ENCODE measurements around the gene SFTPD. TPM values are rescaled to one million over a fixed set of nuclear protein-coding genes. Genes with fewer than 3 reads are reported as not detected.
"Not testable (repeated sequence)": the region's sequence is repeated elsewhere in the genome, so short reads cannot be mapped to it uniquely, and the experiment has no call there.

The SFTPD gene
- total and polyA plus RNA-seq, 4 donors: 0.17 to 0.60 (median 0.47) TPM; not detected in 1

GRCh38 chr10:79923145-79923544 lies 25.8 kb downstream of the SFTPD start:
- Histone ChIP-seq H3K9ac (ENCODE audit: low read depth in 1 of 2, low read length in 2 of 2) (no peak overlapping the region), H3K36me3 (ENCODE audit: control insufficient read depth in 4 of 4, insufficient read depth in 3 of 4, low read depth in 1 of 4, low read length in 3 of 4) (peaks cover 0 to 4% (median 0%) of the 10 kb centered on the region in 4 donors), H3K4me3 (ENCODE audit: low read depth in 1 of 3, low read length in 3 of 3) (no peak overlapping the region), H3K4me1 (ENCODE audit: control insufficient read depth in 4 of 4, insufficient read depth in 4 of 4, low read length in 3 of 4) (peaks cover 9 to 34% (median 29%) of the 10 kb centered on the region in 4 donors), H3K27ac (ENCODE audit: low read depth in 1 of 2, low read length in 2 of 2) (no peak overlapping the region), H3K27me3 (ENCODE audit: control insufficient read depth in 4 of 4, insufficient read depth in 4 of 4, low read length in 3 of 4) (no peaks in the 10 kb centered on the region), H3K9me3 (ENCODE audit: control insufficient read depth in 4 of 4, low read length in 3 of 4) (no peaks in the 10 kb centered on the region)
- DNase-seq (ENCODE audit: low spot score): no peak
- TF ChIP-seq, protein P1, sequence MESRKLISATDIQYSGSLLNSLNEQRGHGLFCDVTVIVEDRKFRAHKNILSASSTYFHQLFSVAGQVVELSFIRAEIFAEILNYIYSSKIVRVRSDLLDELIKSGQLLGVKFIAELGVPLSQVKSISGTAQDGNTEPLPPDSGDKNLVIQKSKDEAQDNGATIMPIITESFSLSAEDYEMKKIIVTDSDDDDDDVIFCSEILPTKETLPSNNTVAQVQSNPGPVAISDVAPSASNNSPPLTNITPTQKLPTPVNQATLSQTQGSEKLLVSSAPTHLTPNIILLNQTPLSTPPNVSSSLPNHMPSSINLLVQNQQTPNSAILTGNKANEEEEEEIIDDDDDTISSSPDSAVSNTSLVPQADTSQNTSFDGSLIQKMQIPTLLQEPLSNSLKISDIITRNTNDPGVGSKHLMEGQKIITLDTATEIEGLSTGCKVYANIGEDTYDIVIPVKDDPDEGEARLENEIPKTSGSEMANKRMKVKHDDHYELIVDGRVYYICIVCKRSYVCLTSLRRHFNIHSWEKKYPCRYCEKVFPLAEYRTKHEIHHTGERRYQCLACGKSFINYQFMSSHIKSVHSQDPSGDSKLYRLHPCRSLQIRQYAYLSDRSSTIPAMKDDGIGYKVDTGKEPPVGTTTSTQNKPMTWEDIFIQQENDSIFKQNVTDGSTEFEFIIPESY (IDR thresholded peaks at IDR 0.05): no peak
- TF ChIP-seq SP1 (IDR thresholded peaks at IDR 0.05) (no peak), HNF4G (IDR thresholded peaks at IDR 0.05) (no peak), TAF1 (conservative IDR thresholded peaks at IDR 0.05) (no peak), JUND (IDR thresholded peaks at IDR 0.05) (no peak), ATF3 (IDR thresholded peaks at IDR 0.05) (no peak), HNF4A (conservative IDR thresholded peaks at IDR 0.05) (no peak), NR2F2 (IDR thresholded peaks at IDR 0.05) (no peak), RAD21 (IDR thresholded peaks at IDR 0.05) (no peak), FOXA1 (IDR thresholded peaks at IDR 0.05) (no peak), FOXA2 (IDR thresholded peaks at IDR 0.05) (no peak), EGR1 (IDR thresholded peaks at IDR 0.05; ENCODE audit: low read depth in 2 of 2) (no peak), RXRA (IDR thresholded peaks at IDR 0.05) (no peak), GABPA (IDR thresholded peaks at IDR 0.05 in 1 of 2, conservative IDR thresholded peaks at IDR 0.05 in 1 of 2) (no peak), YY1 (IDR thresholded peaks at IDR 0.05) (no peak)
- TF ChIP-seq, protein P2, sequence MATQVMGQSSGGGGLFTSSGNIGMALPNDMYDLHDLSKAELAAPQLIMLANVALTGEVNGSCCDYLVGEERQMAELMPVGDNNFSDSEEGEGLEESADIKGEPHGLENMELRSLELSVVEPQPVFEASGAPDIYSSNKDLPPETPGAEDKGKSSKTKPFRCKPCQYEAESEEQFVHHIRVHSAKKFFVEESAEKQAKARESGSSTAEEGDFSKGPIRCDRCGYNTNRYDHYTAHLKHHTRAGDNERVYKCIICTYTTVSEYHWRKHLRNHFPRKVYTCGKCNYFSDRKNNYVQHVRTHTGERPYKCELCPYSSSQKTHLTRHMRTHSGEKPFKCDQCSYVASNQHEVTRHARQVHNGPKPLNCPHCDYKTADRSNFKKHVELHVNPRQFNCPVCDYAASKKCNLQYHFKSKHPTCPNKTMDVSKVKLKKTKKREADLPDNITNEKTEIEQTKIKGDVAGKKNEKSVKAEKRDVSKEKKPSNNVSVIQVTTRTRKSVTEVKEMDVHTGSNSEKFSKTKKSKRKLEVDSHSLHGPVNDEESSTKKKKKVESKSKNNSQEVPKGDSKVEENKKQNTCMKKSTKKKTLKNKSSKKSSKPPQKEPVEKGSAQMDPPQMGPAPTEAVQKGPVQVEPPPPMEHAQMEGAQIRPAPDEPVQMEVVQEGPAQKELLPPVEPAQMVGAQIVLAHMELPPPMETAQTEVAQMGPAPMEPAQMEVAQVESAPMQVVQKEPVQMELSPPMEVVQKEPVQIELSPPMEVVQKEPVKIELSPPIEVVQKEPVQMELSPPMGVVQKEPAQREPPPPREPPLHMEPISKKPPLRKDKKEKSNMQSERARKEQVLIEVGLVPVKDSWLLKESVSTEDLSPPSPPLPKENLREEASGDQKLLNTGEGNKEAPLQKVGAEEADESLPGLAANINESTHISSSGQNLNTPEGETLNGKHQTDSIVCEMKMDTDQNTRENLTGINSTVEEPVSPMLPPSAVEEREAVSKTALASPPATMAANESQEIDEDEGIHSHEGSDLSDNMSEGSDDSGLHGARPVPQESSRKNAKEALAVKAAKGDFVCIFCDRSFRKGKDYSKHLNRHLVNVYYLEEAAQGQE (IDR thresholded peaks at IDR 0.05): no peak
- TF ChIP-seq, protein P3, sequence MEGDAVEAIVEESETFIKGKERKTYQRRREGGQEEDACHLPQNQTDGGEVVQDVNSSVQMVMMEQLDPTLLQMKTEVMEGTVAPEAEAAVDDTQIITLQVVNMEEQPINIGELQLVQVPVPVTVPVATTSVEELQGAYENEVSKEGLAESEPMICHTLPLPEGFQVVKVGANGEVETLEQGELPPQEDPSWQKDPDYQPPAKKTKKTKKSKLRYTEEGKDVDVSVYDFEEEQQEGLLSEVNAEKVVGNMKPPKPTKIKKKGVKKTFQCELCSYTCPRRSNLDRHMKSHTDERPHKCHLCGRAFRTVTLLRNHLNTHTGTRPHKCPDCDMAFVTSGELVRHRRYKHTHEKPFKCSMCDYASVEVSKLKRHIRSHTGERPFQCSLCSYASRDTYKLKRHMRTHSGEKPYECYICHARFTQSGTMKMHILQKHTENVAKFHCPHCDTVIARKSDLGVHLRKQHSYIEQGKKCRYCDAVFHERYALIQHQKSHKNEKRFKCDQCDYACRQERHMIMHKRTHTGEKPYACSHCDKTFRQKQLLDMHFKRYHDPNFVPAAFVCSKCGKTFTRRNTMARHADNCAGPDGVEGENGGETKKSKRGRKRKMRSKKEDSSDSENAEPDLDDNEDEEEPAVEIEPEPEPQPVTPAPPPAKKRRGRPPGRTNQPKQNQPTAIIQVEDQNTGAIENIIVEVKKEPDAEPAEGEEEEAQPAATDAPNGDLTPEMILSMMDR (IDR thresholded peaks at IDR 0.05; ENCODE audit: low read depth, low read length, missing input control): no peak
- TF ChIP-seq, protein P4, sequence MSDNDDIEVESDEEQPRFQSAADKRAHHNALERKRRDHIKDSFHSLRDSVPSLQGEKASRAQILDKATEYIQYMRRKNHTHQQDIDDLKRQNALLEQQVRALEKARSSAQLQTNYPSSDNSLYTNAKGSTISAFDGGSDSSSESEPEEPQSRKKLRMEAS (IDR thresholded peaks at IDR 0.05): no peak
- 97% methylated on average over 3 of the region's 3 CpGs for WGBS

DNA sequence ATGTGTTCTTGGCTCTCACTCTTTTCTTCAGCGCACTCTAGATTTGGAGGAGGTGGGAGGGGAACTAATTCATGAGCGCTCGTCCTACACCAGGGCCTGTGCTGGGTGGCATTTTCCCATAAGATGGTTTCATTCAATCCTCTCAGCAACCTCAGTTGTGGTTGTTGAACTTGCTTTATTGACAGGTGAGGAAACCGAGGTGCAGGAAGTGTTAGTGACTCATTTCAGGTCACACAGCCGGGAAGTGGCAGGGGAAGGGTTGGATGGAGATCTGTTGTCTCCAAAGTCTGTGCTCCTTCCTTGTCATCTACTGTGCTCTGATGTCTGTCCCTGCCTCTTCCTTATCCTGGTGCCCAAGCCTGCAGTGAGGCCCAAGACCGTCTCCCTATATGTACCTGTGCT lies 26.9 kb downstream of the SFTPD start:
- 91% methylated on average over 6 of the region's 6 CpGs for WGBS
- DNase-seq (ENCODE audit: low spot score); H3K27me3 ChIP-seq (ENCODE audit: control insufficient read depth in 4 of 4, insufficient read depth in 4 of 4, low read length in 3 of 4); H3K9ac ChIP-seq (ENCODE audit: low read depth in 1 of 2, low read length in 2 of 2); H3K9me3 ChIP-seq (ENCODE audit: control insufficient read depth in 4 of 4, low read length in 3 of 4); H3K36me3 ChIP-seq (ENCODE audit: control insufficient read depth in 4 of 4, insufficient read depth in 3 of 4, low read depth in 1 of 4, low read length in 3 of 4); H3K4me3 ChIP-seq (ENCODE audit: low read depth in 1 of 3, low read length in 3 of 3); H3K27ac ChIP-seq (ENCODE audit: low read depth in 1 of 2, low read length in 2 of 2): not testable (repeated sequence)
- H3K4me1 ChIP-seq (ENCODE audit: control insufficient read depth in 4 of 4, insufficient read depth in 4 of 4, low read length in 3 of 4): peaks cover 5 to 25% (median 21%) of the 10 kb centered on the region in 4 donors

- not testable (repeated sequence) for H3K4me1 ChIP-seq (ENCODE audit: control insufficient read depth in 4 of 4, insufficient read depth in 4 of 4, low read length in 3 of 4); H3K9me3 ChIP-seq (ENCODE audit: control insufficient read depth in 4 of 4, low read length in 3 of 4); DNase-seq (ENCODE audit: low spot score); H3K4me3 ChIP-seq (ENCODE audit: low read depth in 1 of 3, low read length in 3 of 3); H3K36me3 ChIP-seq (ENCODE audit: control insufficient read depth in 4 of 4, insufficient read depth in 3 of 4, low read depth in 1 of 4, low read length in 3 of 4); H3K27ac ChIP-seq (ENCODE audit: low read depth in 1 of 2, low read length in 2 of 2); H3K9ac ChIP-seq (ENCODE audit: low read depth in 1 of 2, low read length in 2 of 2); H3K27me3 ChIP-seq (ENCODE audit: control insufficient read depth in 4 of 4, insufficient read depth in 4 of 4, low read length in 3 of 4)
- 91% methylated on average over 2 of the region's 2 CpGs for WGBS
Measured at GRCh38 chr10:79915838-79916237, 33.1 kb downstream of the SFTPD start.
